ENCODE data around the gene ATG7.

- no peak for TF ChIP-seq YY1 (IDR thresholded peaks at IDR 0.05; ENCODE audit: insufficient read depth, insufficient read length)
- no peak for TF ChIP-seq ZNF274 (IDR thresholded peaks at IDR 0.05; ENCODE audit: low read depth, low read length)
Measured at GRCh38 chr3:11386465-11387113, 114.4 kb downstream of the ATG7 start.
